SK-N-SH (cell line): ENCODE results near the gene RAD1. TPM values are rescaled to one million over a fixed set of nuclear protein-coding genes. Genes with fewer than 3 reads are reported as not detected.

Experiments used
- CTCF ChIA-PET: fragments of 300-600, 350-600 bp; formaldehyde crosslinking; extraction: SDS; loops from one replicate; lab custom pipeline; 2021; lab: Yijun Ruan, JAX
- POLR2A ChIA-PET: fragments of 350-600 bp; sonication (Branson Sonifier 250); formaldehyde crosslinking; extraction: SDS; loops from one replicate; lab custom pipeline; 2020; ENCODE audit warnings: antibody characterized with exemption, inconsistent platforms; lab: Yijun Ruan, JAX
- DNase-seq: peaks from one replicate; pipeline ENCODE4 v3.0.0; 2012
- H2AFZ ChIP-seq: fragments of 200-600 bp; sonication (generic); 2 replicates; pipeline ENCODE4 v1.8.1; 2016; ENCODE audit warnings: antibody characterized with exemption, mild to moderate bottlenecking, low read depth
- H3F3A ChIP-seq: fragments of 200-600 bp; sonication (generic); replicated peaks from 2 replicates; pipeline ENCODE3; 2016; ENCODE audit warnings: antibody characterized with exemption, mild to moderate bottlenecking; ENCODE audit not compliant: insufficient read depth
- H3K27ac ChIP-seq, 2 experiments: fragments of 200-500 bp in 1 of 2; fragments of 200-600 bp in 1 of 2; sonication (Bioruptor generic) in 1 of 2; sonication (generic), shearing (Covaris generic) in 1 of 2; 2 replicates each; pipeline versions ENCODE4 v1.5.1 to v1.6.1; 2014 to 2016; ENCODE audit warnings: low read depth in 2 of 2, inconsistent platforms in 1 of 2, low read length in 1 of 2, mild to moderate bottlenecking in 1 of 2, mixed read lengths in 1 of 2
- H3K27me3 ChIP-seq: fragments of 200-600 bp; sonication (generic), shearing (Covaris generic); 2 replicates; pipeline ENCODE4 v1.6.1; 2016; ENCODE audit warnings: mixed run types; ENCODE audit not compliant: insufficient read depth
- H3K36me3 ChIP-seq, 2 experiments: fragments of 200-500 bp in 1 of 2; fragments of 200-600 bp in 1 of 2; sonication (Bioruptor generic) in 1 of 2; sonication (generic) in 1 of 2; replicated peaks in 1 of 2; 2 replicates each; pipeline versions ENCODE3 to v1.5.1; 2014 to 2016; ENCODE audit warnings: low read length in 1 of 2, mild to moderate bottlenecking in 1 of 2; ENCODE audit not compliant: insufficient read depth in 2 of 2, control insufficient read depth in 1 of 2
- H3K4me1 ChIP-seq, 2 experiments: fragments of 200-500 bp in 1 of 2; fragments of 200-600 bp in 1 of 2; sonication (Bioruptor generic) in 1 of 2; sonication (generic), shearing (Covaris generic) in 1 of 2; 2 replicates each; pipeline versions ENCODE4 v1.5.1 to v1.6.1; 2014 to 2016; ENCODE audit warnings: low read depth in 1 of 2, low read length in 1 of 2, mixed run types in 1 of 2; ENCODE audit not compliant: insufficient read depth in 2 of 2, control insufficient read depth in 1 of 2
- H3K4me2 ChIP-seq: fragments of 200-600 bp; sonication (generic), shearing (Covaris generic); 2 replicates; pipeline ENCODE4 v1.6.1; 2017; ENCODE audit warnings: mixed run types
- H3K4me3 ChIP-seq, 2 experiments: fragments of 200-500 bp in 1 of 2; fragments of 200-600 bp in 1 of 2; sonication (Bioruptor generic) in 1 of 2; sonication (generic), shearing (Covaris generic) in 1 of 2; 2 replicates each; pipeline versions ENCODE4 v1.5.1 to v1.8.1; 2014 to 2016; ENCODE audit warnings: low read depth in 2 of 2, inconsistent platforms in 1 of 2, low read length in 1 of 2, mild to moderate bottlenecking in 1 of 2, mixed read lengths in 1 of 2, moderate library complexity in 1 of 2
- H3K79me2 ChIP-seq: fragments of 200-600 bp; sonication (generic); 2 replicates; pipeline ENCODE4 v1.8.1; 2017; ENCODE audit warnings: mild to moderate bottlenecking; ENCODE audit not compliant: insufficient read depth
- H3K9ac ChIP-seq: fragments of 200-600 bp; sonication (generic); 2 replicates; pipeline ENCODE4 v1.6.1; 2017; ENCODE audit warnings: mixed run types
- H3K9me2 ChIP-seq: fragments of 200-600 bp; sonication (generic); 2 replicates; pipeline ENCODE4 v1.6.1; 2017; ENCODE audit warnings: mixed run types
- H3K9me3 ChIP-seq: fragments of 200-600 bp; sonication (generic); 2 replicates; pipeline ENCODE4 v1.6.1; 2017; ENCODE audit warnings: mixed run types, mild to moderate bottlenecking, moderate library complexity
- H4K20me1 ChIP-seq: fragments of 200-600 bp; sonication (generic); 2 replicates; pipeline ENCODE4 v1.6.1; 2017; ENCODE audit warnings: mild to moderate bottlenecking, mixed run types; ENCODE audit not compliant: insufficient read depth
- CTCF ChIP-seq: fragments of 200-600 bp; sonication (generic); IDR thresholded peaks from 2 replicates; pipeline ENCODE4 v1.6.1; 2017; ENCODE audit warnings: antibody characterized with exemption, mild to moderate bottlenecking, moderate library complexity
- ELF1 ChIP-seq: IDR thresholded peaks from 2 replicates; pipeline ENCODE4 v1.4.0; 2012
- EZH2phosphoT487 ChIP-seq: fragments of 200-600 bp; sonication (generic); IDR thresholded peaks from 2 replicates; pipeline ENCODE4 v1.6.1; 2017; ENCODE audit warnings: low read depth, mixed run types, mild to moderate bottlenecking, antibody characterized with exemption, moderate library complexity, borderline replicate concordance
- IRF3 ChIP-seq: fragments of 150-350 bp; IDR thresholded peaks from 2 replicates; pipeline ENCODE4 v1.6.1; 2016; ENCODE audit warnings: mild to moderate bottlenecking, low read depth, low read length
- NFIC ChIP-seq: IDR thresholded peaks from 2 replicates; pipeline ENCODE4 v1.4.0; 2012; ENCODE audit warnings: borderline replicate concordance
- POLR2AphosphoS5 ChIP-seq: IDR thresholded peaks from 2 replicates; pipeline ENCODE4 v1.6.1; 2012; ENCODE audit warnings: low read depth, low read length
- RAD21 ChIP-seq: IDR thresholded peaks from 2 replicates; pipeline ENCODE4 v1.6.1; 2012; ENCODE audit warnings: mild to moderate bottlenecking, low read length
- RCOR1 ChIP-seq: fragments of 150-350 bp; IDR thresholded peaks from 2 replicates; pipeline ENCODE4 v1.6.1; 2017; ENCODE audit warnings: antibody characterized with exemption, low read length
- SMC3 ChIP-seq: IDR thresholded peaks from 2 replicates; pipeline ENCODE4 v1.6.1; 2012; ENCODE audit warnings: low read depth, low read length, improper control_type of control experiment
- ZBTB33 ChIP-seq: IDR thresholded peaks from 2 replicates; pipeline ENCODE4 v1.4.0; 2012; ENCODE audit warnings: low read depth, borderline replicate concordance
- WGBS: methylation state at CpG from one replicate; pipeline ENCODE4 v1.1.6; 2017; ENCODE audit warnings: low lambda C conversion rate; 5-methylcytosine and 5-hydroxymethylcytosine counted together
- polyA plus RNA-seq, 3 experiments: library from polyadenylated mRNA; depleted of rRNA; stranded (reverse); fragments of >200 nt; gene quantifications; 2 replicates each; pipeline ENCODE4 v1.2.3, GENCODE V29; 2012

The RAD1 gene
- polyA plus RNA-seq, 1 of the 3 experiments (the other 2 are of a cell fraction) = 21.2 TPM

- no peaks in the 10 kb centered on the region for H3K27me3 ChIP-seq
- peak; percentile 61 for DNase-seq
- H2AFZ ChIP-seq = no peak overlapping the region
- ChIA-PET POLR2A (no interaction called here), CTCF (interaction anchor here (0.6 to 2.2 kb wide), 20 partner anchors 9 to 1001 kb away, joined by 3 to 11 read pairs (median 4); no protein-coding TSS in a partner anchor)
- no peaks in the 10 kb centered on the region for H4K20me1 ChIP-seq
- TF ChIP-seq IRF3 (no peak), RAD21 (peak; percentile 55), SMC3 (peak; percentile 21; the same call in 1 of the 2 replicates), CTCF (peak; percentile 65), RCOR1 (no peak)
- H3K79me2 ChIP-seq = no peaks in the 10 kb centered on the region
- H3K9me2 ChIP-seq = no peaks in the 10 kb centered on the region
- H3K27ac ChIP-seq = no peak overlapping the region
- H3K4me1 ChIP-seq = no peaks in the 10 kb centered on the region
- no peaks in the 10 kb centered on the region for H3K9me3 ChIP-seq
- H3F3A ChIP-seq = peaks cover 16% of the 10 kb centered on the region
- 48% methylated on average over 5 of the region's 5 CpGs for WGBS
- H3K36me3 ChIP-seq = peaks cover 24 to 26% of the 10 kb centered on the region in 2 experiments
- no peak overlapping the region for H3K4me3 ChIP-seq
- no peak overlapping the region for H3K4me2 ChIP-seq
- no peak overlapping the region for H3K9ac ChIP-seq
Observed at GRCh38 chr5:34957857-34958690, 42.8 kb upstream of the RAD1 start.

- ChIA-PET POLR2A (no interaction called here), CTCF (interaction anchor here (0.6 to 2.2 kb wide), 10 partner anchors 14 to 466 kb away, joined by 3 to 11 read pairs (median 4); no protein-coding TSS in a partner anchor)
- Histone ChIP-seq H3F3A (peaks cover 16% of the 10 kb centered on the region), H4K20me1 (no peaks in the 10 kb centered on the region), H3K9ac (no peak overlapping the region), H3K9me2 (no peaks in the 10 kb centered on the region), H3K4me1 (no peaks in the 10 kb centered on the region), H3K27ac (no peak overlapping the region), H3K4me2 (no peak overlapping the region), H3K36me3 (peaks cover 26 to 27% of the 10 kb centered on the region in 2 experiments), H3K27me3 (no peaks in the 10 kb centered on the region), H3K79me2 (no peaks in the 10 kb centered on the region), H3K4me3 (no peak overlapping the region), H2AFZ (no peak overlapping the region), H3K9me3 (no peaks in the 10 kb centered on the region)
- TF ChIP-seq NFIC (no peak), ZBTB33 (no peak), ELF1 (no peak), POLR2AphosphoS5 (no peak), EZH2phosphoT487 (no peak), IRF3 (no peak)
- WGBS = 100% methylated on average over 1 of the region's 1 CpG
- no peak for DNase-seq
Observed at GRCh38 chr5:34957321-34957720, 42.0 kb upstream of the RAD1 start.
